ENCODE results near the gene RARA.

RARA gene

DNA sequence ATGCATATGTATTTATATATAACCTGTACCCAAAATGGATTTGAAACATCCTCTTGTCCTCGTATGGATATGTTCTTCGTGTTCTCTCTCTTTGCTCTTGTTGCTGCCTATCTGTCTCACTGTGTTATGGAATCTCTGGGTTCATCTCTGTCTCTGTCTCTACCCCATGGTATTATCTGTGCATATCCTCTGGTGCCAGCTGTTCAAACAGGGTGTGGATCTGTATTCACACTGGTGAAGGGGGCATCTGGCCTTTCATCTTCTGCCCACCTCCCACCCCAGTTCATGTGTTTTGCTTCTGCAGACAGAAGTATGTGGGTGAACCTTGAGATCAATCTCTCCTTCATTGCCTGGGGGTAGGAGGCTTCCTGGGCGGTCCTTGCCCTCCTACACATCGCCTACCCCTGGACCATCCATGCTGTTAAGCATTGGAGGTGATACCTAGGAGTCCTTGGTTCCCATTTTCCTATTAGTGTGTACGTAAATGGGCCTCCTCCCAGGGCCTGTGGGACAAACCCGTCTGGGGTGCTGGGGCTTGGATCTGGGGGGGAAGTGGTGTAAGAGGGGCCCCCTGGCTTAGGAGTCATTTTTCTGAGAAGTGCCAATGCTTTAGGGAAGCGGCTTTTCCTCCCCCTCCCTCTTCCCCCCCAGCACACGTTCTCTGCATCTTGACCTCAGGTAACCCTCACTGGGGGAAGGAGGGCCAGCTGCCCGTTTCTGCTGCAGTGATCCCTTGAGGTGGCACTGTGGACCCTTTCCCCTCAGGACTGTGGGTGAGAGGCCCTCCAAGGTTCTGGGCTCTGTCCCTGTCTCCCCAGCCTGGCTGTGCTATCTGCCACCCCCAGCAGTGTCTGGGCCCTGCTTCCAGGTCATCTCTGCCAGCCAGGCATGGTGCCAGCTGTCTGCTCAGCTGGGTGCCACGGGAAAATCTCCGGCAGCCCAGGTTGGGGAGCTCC lies 21.1 kb downstream of the RARA start:
- DNase-seq = peak; percentile 33

DNA sequence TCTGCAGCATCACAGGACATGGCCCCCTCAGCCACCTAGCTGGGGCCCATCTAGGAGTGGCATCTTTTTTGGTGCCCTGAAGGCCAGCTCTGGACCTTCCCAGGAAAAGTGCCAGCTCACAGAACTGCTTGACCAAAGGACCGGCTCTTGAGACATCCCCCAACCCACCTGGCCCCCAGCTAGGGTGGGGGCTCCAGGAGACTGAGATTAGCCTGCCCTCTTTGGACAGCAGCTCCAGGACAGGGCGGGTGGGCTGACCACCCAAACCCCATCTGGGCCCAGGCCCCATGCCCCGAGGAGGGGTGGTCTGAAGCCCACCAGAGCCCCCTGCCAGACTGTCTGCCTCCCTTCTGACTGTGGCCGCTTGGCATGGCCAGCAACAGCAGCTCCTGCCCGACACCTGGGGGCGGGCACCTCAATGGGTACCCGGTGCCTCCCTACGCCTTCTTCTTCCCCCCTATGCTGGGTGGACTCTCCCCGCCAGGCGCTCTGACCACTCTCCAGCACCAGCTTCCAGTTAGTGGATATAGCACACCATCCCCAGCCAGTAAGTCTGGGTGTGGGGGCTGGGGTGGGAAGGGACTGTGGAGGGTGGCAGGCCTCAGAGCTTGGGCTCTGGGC lies 22.0 kb downstream of the RARA start:
- no peak for DNase-seq

DNA sequence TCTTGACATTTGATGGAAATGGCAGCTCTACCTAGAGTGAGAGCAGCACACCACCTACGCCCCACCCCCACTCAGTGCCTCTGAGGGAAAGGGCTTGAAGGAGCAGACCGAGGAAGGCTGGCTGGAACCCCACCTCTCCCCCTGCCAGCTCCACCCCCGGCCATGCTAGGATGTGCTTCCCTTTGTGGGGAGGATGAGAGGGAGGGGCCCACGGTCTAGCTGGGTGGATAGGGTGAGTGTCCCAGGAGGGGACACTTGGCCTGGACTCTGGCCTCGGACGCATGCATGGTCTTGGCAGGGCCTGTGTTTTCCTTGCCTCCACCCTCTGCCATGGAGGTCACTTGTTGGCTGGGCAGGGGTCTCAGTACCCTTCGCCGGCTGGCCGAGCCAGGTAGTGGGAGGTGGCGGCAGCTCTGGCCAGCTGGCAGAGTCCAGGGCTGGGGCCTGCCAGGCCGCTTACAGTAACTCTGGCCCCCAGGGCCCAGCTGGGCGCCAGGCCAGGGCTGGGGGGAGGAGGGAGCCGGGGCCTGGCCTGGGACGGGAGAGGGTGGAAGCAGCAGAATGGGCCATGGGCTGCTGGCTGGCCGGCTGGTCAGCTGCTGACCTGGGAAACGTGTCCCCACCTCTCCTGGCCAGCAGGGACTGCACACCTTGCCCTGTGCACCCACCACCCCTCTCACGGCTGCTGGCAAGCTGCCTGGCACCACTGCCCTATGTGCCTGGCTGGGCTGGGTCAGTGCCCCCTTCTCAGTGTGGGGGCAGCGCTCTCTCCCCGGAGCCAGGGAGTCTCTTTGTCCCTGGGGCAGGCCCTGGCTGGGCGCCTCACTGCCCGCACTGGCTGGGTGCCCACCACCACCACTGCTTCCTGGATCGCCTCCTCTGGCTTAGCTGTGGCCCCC lies 23.0 kb downstream of the RARA start:
- DNase-seq = no peak

DNA sequence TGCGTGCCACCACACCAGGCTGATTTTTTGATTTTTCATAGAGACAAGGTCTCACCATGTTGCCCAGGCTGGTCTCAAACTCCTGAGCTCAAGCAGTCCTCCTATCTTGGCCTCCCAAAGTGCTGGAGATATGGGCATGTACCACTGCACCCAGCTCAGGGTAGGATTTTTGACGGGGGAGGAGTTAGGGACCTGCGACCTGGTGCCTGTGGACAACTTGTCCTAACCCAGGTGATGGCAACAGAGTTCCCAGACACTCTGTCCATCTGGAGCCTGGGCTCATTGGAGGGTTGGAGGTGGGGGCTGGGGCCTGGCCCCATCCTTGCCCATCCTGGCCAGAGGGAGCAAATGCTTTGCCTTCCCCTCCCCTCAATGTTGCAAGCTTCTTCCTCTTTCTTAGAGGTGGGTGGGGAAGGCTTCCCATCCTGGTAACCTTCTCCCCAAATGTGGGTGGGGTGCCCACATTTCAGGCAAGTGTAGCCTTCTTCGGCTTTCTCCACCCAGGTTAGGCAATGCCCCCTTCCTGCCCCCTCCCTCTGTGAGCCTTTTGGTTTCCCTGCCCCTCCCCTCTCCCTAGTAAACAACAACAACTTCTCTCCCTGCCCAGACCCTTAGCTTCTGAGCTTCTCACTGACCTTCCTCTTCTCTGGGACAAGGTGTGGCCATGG lies 24.9 kb downstream of the RARA start:
- DNase-seq = no peak

DNA sequence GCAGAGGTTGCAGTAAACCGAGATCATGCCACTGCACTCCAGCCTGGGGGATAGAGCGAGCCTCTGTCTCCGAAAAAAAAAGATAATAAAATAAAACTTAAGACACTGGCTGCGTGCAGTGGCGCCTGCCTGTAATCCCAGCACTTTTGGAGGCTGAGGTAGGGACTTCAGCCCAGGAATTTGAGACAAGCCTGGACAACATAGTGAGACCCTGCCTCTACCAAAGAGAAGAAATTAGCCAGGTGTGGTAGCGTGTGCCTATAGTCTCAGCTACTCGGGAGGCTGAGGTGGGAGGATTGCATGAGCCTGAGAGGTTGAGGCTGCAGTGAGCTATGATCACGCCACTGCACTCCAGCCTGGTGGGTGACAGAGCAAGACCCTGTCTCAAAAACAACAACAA lies 26.6 kb downstream of the RARA start:
- no peak for DNase-seq

DNA sequence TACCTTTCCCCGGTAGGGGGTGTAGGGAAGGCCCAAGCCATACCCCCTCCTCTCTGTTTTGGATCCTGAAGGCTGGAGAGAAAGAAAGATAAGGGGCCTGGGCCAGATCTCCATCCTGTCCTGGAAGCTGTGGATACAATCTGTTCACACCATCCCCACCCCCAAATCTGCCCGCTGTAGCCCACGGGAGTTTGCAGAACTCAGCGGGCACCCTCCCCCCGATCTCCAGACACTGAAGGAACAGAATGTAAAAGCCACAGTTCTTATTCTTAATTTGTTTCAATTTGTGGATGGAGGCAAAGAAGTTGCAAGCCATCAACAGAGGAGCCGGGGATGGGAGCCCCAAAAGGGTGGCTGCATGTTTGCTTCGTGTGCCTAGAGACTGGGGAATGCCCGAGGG lies 28.4 kb downstream of the RARA start:
- no peak for DNase-seq

DNA sequence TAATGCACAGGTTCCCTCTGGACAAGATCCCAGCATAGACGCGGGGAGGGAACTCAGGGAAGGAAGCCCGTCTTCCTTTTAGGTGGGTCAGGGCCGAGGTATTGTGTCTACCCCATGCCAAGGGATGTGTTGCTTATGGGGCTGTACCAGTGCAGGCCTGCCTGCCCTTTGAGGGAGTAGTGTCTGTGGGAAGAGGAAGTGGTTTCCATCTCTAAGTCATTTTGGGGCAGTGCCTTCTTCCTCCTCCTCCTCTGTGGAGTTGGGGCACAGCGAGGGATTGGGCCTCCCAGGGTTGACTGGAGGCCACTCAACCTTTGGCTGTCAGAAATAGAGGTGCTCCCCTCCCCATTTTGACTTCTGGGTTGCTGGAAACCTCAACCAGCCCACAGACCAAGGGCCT lies 29.1 kb downstream of the RARA start:
- DNase-seq = peak; percentile 40

DNA sequence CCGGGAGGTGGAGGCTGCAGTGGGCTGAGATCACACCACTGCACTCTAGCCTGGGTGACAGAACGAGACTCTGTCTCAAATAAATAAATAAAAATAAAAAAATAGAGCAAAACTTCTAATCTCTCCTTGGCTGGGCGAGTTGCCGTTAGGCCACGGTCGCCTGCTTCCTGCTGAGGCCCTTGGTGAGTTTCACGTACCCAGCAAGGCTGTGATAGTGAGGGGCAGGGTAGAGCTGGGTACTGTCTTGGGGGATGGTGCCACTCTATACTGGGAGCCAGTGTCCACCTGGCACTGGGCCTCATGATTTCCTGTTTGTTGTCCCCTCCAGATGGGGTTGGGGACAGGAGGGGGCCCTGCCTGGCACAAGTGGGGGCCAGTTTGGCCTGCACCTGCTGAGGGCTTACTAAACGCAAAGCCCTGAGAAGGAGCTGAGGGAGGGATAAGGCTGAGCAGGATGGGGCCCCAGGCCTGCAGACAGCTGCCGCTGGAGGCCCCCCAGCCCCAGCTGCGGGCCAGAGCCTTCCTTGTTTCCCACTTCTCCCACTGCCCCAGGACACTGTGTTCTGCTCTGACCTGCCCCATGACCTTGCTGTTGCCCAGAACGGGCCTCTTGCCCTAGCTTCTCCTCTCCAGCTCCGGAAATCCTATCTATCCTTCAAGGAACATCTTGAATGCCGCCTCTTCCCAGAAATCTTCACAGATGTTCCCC lies 30.1 kb downstream of the RARA start:
- DNase-seq = no peak

DNA sequence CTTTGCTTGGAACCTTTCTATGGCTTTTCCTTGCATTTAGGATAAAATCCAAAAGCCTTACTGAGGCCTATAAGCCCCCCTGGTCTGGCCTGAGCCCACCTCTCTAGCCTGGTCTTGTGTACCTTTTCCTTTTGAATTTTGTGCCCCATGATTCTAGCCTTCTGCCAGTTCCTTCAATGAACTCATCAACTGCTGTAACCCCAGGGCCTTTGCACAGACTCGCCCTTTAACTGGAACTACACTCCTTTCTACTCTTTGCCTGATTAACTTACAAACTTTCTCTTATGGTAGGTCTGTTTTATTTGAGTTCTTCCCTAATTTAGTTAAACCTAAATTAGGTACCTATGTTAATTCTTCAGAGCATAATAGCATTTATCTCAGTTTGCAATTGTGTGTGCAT lies 31.3 kb downstream of the RARA start:
- no peak for DNase-seq

DNA sequence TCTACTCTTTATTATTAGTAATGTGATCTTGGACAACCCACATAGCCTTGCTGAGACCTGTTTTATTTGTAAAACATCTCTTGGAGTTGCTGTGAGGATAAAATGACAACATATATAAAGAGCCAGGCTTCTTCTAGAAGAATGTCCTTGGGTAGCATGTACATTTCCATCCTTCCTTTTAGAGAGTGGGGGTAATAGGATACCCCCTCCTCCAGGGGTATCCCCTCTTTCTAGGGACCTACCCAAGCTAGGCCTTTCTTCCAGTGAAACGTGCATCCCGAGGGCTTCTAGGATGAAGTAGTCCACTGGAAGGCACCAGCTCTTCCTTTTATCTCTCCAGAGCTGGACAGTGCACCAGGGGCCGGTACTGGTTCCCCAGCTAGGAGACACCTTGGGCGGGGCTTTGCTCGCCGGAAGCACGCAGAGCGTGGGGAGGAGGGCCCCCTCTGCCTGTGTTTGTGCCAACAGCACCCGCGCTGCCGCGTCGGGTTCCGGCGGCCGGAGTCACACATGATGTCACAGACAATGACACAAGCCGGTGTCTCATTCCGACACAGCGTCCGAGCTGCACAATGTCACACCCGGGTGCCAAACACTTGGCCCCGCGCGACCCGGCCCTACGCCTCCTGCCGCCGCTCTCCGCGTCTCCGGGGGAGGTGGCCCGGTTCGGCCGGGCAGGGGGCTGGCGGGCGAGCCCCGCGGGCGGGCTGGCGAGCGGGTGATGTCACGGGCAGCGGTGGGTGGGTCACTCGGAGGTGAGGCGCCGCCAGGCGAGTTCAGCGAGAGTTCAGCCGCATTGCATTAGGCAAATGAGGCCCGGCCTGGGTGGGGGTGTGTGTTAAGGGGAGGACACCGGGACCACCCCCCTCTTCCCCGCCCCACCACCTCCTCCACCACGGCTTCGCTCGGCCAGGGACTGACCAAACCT lies 32.2 kb downstream of the RARA start:
- peak; percentile 93 for DNase-seq

DNA sequence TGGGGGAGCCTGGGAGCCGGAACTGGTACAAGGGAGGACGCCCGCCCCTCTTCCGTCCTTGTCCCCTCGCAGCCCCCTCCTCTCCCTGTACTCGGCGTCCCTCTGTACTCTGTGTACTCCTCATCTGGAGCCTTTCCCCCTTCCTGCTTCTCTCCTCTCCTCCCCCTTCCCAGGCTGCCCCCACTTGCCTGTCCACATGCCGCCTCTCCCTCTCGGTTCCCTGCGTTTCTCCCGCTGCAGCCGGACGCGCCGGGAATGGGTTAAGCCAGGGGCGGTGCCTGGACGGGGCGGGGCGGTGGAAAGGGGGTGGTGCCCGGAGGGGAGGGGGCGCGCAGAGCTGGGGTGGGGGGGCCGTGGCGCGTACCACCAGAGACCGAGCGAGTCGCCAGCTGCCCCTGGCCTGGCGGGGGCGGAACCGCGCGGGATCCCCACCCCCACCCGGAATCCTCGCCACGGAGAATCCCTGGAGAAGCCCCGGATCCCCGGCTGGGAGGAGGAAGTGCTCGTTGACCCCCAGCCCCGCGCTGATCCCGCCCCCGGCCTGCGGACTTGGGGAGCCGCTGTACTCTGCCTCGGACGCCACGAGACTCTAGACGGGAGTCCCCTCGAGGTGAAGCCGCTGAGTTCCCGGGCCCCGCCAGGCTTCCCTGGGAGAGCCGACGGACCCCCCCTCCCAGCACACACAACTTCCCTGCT lies 33.0 kb downstream of the RARA start:
- no peak for DNase-seq

DNA sequence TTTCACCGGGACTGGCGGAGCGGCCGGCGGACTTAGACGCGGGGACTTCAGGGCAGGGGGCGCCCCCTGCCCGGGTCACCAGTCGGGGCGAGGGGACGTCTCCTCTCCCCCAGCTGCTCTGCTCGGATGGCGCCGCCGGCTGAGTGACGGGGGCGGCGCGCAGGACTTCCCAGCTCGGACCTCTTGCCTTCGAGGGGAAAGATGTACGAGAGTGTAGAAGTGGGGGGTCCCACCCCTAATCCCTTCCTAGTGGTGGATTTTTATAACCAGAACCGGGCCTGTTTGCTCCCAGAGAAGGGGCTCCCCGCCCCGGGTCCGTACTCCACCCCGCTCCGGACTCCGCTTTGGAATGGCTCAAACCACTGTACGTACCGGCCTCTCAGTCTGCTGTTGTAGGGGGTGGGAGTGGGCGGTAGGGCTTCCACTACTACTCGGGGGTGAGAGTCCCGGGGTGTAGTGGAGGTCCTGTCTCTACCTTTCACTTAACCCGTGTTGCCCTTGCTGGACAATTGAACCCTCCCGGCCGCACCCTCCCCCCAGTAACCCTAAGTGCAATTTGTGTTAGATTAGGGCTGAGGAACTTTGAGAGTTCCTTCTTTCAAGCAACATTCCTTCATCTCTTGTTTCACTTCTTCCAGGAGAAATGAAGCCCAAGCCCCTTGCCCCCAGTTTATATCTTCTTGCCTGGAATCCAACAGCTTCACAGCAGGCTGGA lies 33.7 kb downstream of the RARA start:
- DNase-seq = no peak

DNA sequence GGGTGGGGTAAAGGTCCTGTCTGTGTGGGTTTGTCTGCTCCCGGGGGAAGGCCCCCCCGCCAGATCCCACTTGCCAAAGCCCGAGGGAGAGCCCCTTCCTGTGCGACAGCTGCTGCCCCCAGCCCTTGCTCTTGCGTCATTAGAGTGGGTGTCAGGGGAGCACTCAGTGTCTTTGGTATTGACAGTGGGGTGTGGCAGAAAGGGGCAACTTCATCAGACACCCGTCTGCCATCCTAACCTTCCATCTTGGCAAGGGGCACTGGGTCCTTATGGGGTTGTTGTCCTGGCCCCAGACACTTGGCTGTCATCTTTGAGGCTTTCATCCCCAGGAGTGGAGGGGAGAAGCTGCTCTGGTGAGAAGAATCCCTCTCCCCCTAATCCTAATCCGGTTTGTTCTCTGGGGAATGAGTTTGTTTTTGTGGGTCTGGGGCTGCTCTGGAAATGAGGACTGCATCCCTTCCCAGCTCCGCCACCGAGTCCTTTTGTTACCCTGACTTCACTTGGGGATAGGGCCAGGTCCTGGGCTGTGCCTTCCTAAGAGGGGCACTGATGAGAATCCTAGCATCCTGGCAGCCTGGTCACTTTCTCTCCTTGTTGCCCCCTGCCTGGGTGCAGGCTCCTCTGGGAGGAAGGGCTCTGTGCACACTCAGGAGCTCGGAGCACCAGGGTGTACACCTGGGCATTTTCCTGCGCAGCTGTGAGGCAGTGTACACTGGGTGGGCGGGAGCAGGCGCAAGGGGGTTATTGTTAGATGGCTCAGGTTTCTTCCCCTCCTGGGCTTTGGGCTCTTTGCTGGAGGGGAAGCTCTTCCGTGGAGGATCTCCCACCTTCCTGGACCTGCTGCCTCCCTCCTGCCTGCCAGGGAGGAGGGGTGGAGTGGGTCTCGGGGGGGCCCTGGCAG lies 34.5 kb downstream of the RARA start:
- no peak for DNase-seq

DNA sequence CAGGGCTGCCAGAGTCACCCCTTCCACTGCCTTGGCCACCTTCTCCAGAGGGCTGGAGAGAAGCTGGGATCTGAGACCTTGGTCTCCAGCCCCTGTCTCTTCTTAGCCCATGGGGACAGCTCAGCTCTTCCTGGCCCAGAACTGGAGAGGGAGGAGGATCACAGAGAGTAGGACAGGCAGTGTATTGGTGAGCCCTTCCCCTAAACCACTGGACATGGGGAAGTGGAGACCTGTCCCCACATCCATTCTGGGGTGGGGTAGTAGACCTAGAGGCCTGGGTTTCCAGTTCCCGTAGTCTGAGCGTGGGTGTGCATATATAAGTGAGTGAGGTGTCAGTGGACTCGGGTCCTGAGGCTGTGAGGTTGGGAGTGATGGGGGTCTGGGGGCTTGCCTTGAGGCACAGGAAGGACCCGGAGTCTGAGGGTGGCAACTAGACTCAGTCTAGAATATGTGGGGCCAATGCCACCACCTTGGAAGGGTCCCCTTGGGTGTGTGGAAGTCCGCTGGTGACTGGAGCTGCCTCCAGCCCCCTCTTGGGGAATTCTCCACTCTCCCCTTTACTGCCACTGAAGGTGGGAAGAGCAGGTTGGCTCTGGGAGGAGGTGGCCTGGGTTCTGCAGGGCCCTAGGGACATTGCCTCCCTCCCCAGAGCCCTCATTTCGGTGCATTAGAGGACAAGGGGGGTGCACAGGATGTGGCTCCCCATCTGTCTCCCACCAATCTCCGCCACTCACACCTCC lies 35.6 kb downstream of the RARA start:
- no peak for DNase-seq

DNA sequence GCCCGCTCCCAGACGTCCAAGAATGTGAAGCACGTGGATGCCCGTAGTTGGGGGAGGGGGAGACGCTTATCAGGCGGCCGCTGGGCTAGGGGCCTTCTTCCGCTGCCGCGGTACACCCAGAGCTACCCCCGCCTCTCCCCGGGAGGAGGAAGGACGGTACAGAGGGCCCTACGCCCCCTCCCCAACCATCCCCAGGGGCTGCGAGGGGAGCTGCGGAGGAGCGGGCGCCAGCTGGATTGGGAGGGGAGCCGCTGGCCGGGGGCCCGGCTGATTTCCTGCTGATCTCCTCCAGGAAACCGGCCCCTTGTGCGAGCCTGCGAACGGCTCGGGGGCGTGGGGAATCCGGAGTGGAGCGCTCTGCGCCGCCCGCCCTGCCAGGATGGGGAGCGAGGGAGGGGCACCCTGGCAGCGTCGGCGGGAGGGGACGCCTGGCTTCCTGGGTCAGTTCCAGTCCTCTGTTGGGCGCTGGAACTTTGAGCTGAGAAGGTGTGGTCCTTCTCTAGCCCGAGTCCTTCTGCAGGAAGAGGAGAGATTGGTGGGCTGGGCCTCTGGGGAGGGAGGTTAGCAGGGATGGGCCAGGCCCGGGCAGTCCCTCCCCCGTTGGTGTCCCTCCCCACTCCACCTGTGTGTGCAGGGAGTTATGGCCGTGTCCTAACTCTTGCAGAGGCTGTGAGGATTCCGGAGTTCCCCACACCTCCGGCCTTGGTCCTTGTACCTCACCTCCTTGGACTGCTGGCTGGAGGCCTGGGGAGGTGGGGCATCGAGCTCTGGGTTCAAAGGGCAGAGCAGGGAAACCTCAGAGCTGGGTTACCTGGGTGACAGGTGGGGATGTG lies 36.4 kb downstream of the RARA start:
- DNase-seq = no peak

DNA sequence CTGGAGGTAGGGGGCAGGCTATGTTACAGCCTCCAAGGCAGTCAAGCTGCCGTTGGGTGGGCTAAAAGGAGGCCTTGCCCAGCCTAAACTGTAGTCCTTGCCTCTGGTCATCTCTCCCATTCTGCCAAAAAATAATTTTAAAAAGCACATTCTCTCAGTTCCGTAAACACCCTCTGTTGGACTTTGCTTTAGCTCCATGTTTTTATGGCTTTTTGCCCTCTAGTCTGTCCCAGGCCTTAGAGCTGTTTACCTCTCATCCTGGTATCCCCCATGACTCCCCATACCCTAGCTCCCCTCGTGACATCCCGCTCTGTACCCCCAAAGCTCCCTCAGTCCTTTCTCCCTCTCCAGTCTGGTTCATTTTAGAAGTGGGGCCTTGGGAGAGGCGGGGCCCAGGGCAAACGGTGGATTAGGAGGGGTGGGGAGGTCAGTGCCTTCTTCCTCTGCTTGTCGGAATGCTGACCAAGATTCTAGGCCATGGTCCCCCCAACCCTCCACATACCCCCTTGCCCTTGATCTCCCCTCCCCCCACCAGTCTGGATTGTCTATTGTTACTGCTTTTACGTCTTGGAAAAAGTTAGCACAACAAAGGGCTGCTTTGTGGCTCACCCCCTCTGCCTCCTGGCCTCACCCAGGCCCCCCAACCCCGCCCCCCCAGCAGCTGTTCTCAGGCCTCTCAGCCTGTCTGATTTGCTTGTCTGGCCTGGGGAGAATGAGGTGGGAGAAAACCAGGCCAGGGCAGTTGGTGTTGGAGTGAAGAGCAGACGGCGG lies 37.2 kb downstream of the RARA start:
- DNase-seq = no peak

Data from activated CD4-positive, alpha-beta T cell treated with anti-CD3 and anti-CD28 coated beads, Interleukin-2, Interleukin-6, amounts not matched to agents 100 ng/mL and 50 ng/mL, durations not matched to agents 16 hours and 8 hours (primary cell).